ENCODE results near the gene GNG7. TPM values are rescaled to one million over a fixed set of nuclear protein-coding genes. Genes with fewer than 3 reads are reported as not detected.

The GNG7 gene
- total RNA-seq, 2 donors from 2014 or later, result 8.7 to 22.9 TPM

DNA sequence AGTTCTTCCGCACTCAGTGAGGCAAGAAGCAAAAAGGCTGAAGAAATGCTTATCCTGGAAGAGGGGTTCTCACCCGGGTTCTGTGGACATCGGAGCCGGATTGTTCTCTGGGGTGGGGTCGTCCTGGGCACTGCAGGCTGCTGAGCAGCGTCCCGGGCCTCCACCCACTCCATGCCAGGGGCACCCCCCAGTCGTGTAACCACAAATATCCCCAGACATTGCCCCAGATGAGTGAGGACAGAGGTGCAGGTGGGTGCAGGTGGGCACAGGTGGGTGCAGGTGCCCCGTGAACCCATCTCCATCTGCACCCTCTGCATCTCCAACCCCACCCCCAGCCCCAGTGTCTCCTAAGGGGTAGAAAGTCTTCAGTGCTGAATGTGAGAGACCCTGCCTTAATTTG lies 67.5 kb downstream of the GNG7 start:
- DNase-seq (ENCODE audit: low spot score), result no peak
- Histone ChIP-seq H3K9me3 (no peaks in the 10 kb centered on the region), H3K27ac (peak overlapping the region; percentile 43 to 56), H3K4me1 (replicated peaks) (no peaks in the 10 kb centered on the region), H3K36me3 (no peaks in the 10 kb centered on the region), H3K4me3 (no peak overlapping the region), H3K27me3 (replicated peaks; ENCODE audit: insufficient read depth) (no peaks in the 10 kb centered on the region)
- intact Hi-C loops (cut with DNase I), result no loop called here
- TF ChIP-seq POLR2A (IDR thresholded peaks at IDR 0.05), result no peak
- TF ChIP-seq POLR2AphosphoS5 (IDR thresholded peaks at IDR 0.05), result no peak
- TF ChIP-seq, protein P1, sequence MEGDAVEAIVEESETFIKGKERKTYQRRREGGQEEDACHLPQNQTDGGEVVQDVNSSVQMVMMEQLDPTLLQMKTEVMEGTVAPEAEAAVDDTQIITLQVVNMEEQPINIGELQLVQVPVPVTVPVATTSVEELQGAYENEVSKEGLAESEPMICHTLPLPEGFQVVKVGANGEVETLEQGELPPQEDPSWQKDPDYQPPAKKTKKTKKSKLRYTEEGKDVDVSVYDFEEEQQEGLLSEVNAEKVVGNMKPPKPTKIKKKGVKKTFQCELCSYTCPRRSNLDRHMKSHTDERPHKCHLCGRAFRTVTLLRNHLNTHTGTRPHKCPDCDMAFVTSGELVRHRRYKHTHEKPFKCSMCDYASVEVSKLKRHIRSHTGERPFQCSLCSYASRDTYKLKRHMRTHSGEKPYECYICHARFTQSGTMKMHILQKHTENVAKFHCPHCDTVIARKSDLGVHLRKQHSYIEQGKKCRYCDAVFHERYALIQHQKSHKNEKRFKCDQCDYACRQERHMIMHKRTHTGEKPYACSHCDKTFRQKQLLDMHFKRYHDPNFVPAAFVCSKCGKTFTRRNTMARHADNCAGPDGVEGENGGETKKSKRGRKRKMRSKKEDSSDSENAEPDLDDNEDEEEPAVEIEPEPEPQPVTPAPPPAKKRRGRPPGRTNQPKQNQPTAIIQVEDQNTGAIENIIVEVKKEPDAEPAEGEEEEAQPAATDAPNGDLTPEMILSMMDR (IDR thresholded peaks at IDR 0.05), result no peak
- WGBS, result 53% methylated on average over 9 of the region's 9 CpGs

DNA sequence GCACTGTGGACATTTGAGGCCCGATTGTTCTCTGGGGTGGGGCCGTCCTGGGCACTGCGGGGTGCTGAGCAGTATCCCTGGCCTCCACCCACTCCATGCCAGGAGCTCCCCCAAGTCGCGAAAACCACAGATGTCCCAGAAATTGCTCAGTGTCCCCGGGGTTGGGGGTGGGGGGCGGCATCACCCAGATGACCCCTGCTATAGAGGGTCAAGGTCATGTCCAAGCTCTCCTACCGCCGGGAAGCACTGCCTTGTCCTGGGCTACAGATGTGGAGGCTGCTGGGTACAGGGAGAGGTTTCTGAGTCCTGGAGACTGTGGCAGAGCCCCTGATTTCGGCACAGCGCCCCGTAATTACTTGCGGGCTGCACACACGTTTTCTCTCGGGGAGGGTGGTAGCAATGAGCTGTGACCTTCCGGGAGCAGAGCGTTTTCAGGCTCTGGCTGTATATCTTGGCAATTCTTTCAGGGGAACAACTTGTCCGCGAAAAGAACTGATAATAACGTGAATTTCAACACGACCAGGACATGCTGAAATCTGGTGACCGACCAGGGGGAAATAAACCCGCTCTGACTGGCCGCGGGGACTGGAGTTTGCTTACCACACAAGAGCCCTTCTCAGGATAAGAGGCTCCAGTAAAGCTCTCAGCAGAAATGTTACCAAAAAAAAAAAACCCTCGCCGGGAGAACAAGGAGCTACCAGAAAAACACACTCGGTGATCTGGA lies 68.1 kb downstream of the GNG7 start:
- TF ChIP-seq POLR2A (IDR thresholded peaks at IDR 0.05), result no peak
- peak; percentile 17 for TF ChIP-seq POLR2AphosphoS5 (IDR thresholded peaks at IDR 0.05)
- TF ChIP-seq, protein P1 (IDR thresholded peaks at IDR 0.05), result no peak
- Histone ChIP-seq H3K4me1 (replicated peaks) (no peaks in the 10 kb centered on the region), H3K27me3 (replicated peaks; ENCODE audit: insufficient read depth) (no peaks in the 10 kb centered on the region), H3K4me3 (no peak overlapping the region), H3K36me3 (no peaks in the 10 kb centered on the region), H3K27ac (peak overlapping the region; percentile 43 to 56), H3K9me3 (no peaks in the 10 kb centered on the region)
- WGBS, result 49% methylated on average over 28 of the region's 28 CpGs
- intact Hi-C loops (cut with DNase I), result no loop called here
- no peak for DNase-seq (ENCODE audit: low spot score)

DNA sequence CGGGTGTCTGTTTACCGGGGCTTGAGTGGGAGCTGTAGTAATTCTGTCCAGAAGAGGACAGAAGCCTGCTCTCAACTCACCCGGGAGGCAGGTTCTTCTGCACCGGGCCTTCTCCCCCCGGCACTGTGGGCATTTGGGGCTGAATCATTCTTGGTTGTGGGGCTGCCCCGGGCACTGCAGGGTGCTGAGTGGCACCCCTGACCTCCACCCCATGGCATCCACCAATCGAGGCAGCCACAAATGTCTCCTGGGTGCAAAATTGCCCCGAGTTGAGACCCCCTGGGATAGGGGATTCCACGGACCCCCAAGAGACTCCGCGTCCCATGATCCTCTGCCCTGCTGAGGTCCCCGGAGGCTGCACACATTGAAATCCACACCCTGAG lies 68.8 kb downstream of the GNG7 start:
- WGBS, result 89% methylated on average over 12 of the region's 12 CpGs
- intact Hi-C loops (cut with DNase I), result no loop called here

DNA sequence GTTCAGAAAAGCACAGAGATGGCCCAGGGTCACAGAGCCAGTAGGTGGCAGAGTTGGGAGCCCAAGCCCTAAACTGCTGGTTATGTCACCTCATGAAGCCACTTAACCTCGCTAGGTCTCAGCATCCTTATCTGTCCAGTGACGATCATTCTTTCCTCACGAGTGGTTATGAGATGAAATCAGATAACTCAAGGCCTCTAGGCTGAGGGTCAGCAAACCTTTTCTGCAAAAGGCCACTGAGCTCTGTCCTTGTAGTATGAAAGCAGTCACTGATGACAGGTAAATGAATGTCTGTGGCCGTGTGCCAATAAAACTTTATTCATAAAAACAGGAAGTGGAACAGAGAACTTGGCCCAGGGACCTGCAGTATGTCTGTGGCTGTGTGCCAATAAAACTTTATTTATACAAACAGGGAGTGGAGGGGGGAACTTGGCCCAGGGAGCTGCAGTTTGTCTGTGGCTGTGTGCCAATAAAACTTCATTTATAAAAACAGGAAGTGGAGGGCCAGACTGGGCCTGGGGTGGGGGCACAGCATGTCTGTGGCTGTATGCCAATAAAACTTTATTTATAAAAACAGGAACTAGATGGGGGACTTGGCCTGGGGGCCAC lies 71.2 kb downstream of the GNG7 start:
- no peak overlapping the region for H3K27ac ChIP-seq
- TF ChIP-seq, protein P1 (IDR thresholded peaks at IDR 0.05), result no peak
- TF ChIP-seq POLR2A (IDR thresholded peaks at IDR 0.05) (no peak), POLR2AphosphoS5 (IDR thresholded peaks at IDR 0.05) (no peak)
- intact Hi-C loops (cut with DNase I), result no loop called here
- H3K4me1 ChIP-seq (replicated peaks), result no peaks in the 10 kb centered on the region
- no peak for DNase-seq (ENCODE audit: low spot score)
- no peaks in the 10 kb centered on the region for H3K36me3 ChIP-seq
- H3K4me3 ChIP-seq, result no peak overlapping the region
- whole genome bisulfite sequencing, result 94% methylated on average over 4 of the region's 4 CpGs
- no peaks in the 10 kb centered on the region for H3K9me3 ChIP-seq
- no peaks in the 10 kb centered on the region for H3K27me3 ChIP-seq (replicated peaks; ENCODE audit: insufficient read depth)

More for the DNA sequence above, 68.8 kb downstream of the GNG7 start:
- TF ChIP-seq POLR2A (IDR thresholded peaks at IDR 0.05), result no peak
- TF ChIP-seq POLR2AphosphoS5 (IDR thresholded peaks at IDR 0.05), result no peak
- H3K9me3 ChIP-seq, result no peaks in the 10 kb centered on the region
- H3K27me3 ChIP-seq (replicated peaks; ENCODE audit: insufficient read depth), result no peaks in the 10 kb centered on the region
- no peaks in the 10 kb centered on the region for H3K4me1 ChIP-seq (replicated peaks)
- peak overlapping the region in 1 of 2 donors; percentile 56 for H3K27ac ChIP-seq
- H3K36me3 ChIP-seq, result no peaks in the 10 kb centered on the region
- no peak for DNase-seq (ENCODE audit: low spot score)
- H3K4me3 ChIP-seq, result no peak overlapping the region

DNA sequence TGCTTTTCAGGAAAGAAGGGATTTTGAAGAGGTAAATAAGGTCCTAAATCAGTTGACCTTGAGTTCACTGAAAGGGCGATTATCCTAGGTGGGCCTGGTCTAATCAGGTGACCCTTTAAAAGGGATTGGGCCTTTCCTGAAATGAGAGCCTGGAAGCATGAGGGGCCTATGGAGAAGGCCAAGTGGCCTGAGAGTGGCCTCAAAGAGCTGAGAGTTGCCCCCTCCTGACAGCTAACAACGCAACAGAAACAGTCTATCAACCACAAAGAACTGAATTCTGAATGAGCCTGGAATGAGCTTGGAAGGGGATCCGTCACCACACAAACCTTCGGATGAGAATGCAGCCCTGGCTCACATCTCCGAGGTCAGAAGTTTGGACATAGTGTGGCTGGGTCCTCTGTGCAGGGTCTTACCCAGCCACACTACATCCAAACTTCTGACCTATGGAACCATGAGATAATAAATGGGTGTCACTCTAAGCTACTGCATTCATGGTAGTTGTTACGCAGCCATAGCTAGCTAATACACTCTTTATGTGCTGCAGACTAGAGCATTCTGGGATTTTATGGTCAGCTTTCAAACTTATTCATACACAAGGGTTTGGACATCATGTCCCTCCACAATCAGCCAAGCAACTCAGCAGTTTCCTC lies 72.0 kb downstream of the GNG7 start:
- no peak for DNase-seq (ENCODE audit: low spot score)
- Histone ChIP-seq H3K36me3 (no peaks in the 10 kb centered on the region), H3K4me3 (no peak overlapping the region), H3K9me3 (no peaks in the 10 kb centered on the region), H3K27ac (peak overlapping the region in 1 of 2 donors; percentile 18), H3K27me3 (replicated peaks; ENCODE audit: insufficient read depth) (no peaks in the 10 kb centered on the region), H3K4me1 (replicated peaks) (no peaks in the 10 kb centered on the region)
- 97% methylated on average over 6 of the region's 6 CpGs for WGBS
- TF ChIP-seq POLR2AphosphoS5 (IDR thresholded peaks at IDR 0.05) (no peak), POLR2A (IDR thresholded peaks at IDR 0.05) (no peak)
- TF ChIP-seq, protein P1 (IDR thresholded peaks at IDR 0.05), result no peak
- intact Hi-C loops (cut with DNase I), result no loop called here
